Subcutaneous adipose tissue (tissue), 4 donors: ENCODE data around the gene CLTCL1. TPM values are rescaled to one million over a fixed set of nuclear protein-coding genes. Genes with fewer than 3 reads are reported as not detected.

ENCODE experiments used
- total RNA-seq, 4 donors: library from RNA; depleted of rRNA; stranded (reverse); fragments of >200 nt; gene quantifications; one replicate each; pipeline ENCODE4 v1.1.0, GENCODE V29; 2016
- TF ChIP-seq, protein P1 (sequence below): fragments of 450-650 bp; IDR thresholded peaks from one replicate; pipeline ENCODE4 v1.5.1; 2016; ENCODE audit warnings: low read depth, mild to moderate bottlenecking, control low read depth, antibody characterized with exemption, moderate library complexity

The CLTCL1 gene
- total RNA-seq, 4 donors from 2014 or later: 7.3 to 23.2 (median 16.5) TPM

DNA sequence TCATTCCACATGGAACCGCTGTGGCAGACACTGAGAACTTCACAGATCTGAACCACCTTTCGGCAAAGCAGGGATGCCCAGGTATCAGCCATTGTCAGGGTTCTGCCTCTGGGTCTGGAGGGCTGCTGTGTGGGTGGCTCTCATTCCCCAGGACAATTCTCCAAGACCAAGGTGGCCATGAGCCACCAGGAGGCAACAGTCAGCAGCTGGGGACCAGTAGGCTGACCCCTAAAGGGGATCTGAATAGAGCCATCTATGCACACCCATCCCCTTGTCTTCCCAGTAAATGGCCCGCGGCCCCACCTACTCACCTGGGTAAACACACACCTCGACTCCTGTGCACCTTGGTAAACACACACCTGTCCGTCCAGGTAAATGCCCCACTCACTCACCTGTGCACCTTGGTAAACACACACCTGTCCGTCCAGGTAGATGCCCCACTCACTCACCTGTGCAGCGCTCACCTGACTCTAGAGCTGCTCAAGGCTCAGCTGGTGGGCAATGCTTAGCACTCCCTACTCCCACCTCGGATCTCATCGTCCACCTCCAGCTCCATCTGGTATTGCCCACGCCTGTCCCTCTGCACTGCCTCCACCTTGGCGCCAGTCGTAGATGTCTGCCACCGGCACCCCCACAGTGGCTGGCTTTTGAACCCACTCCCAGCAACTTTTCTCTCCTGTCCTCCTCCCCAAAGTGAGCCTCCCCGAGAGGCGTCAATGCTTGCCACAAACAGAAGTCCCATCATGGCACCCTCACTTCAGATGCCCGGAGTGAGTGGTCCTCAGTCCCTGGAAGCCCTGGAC is 123.2 kb downstream of the CLTCL1 start:
- TF ChIP-seq, protein P1, sequence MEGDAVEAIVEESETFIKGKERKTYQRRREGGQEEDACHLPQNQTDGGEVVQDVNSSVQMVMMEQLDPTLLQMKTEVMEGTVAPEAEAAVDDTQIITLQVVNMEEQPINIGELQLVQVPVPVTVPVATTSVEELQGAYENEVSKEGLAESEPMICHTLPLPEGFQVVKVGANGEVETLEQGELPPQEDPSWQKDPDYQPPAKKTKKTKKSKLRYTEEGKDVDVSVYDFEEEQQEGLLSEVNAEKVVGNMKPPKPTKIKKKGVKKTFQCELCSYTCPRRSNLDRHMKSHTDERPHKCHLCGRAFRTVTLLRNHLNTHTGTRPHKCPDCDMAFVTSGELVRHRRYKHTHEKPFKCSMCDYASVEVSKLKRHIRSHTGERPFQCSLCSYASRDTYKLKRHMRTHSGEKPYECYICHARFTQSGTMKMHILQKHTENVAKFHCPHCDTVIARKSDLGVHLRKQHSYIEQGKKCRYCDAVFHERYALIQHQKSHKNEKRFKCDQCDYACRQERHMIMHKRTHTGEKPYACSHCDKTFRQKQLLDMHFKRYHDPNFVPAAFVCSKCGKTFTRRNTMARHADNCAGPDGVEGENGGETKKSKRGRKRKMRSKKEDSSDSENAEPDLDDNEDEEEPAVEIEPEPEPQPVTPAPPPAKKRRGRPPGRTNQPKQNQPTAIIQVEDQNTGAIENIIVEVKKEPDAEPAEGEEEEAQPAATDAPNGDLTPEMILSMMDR: no peak

GRCh38 chr22:19167106-19167869 is 124.2 kb downstream of the CLTCL1 start:
- TF ChIP-seq, protein P1: no peak

DNA sequence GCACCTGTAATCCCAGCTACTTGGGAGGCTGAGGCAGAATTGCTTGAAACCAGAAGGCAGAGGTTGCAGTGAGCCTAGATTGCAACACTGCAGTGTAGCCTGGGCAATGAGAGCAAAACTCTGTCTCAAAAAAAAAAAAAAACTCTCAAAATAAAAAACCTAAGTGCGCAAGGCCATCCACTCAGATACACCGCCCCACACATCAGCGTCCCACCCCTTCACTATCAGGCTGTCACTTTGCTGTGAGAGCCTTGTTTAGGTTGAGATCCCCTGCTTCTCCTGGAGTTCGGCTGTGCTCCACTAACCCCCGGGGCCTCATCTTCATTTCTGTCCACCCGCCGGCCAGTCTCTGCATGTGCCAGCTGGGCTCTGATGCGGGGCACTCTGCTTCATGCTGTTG is 125.1 kb downstream of the CLTCL1 start:
- TF ChIP-seq, protein P1: no peak

DNA sequence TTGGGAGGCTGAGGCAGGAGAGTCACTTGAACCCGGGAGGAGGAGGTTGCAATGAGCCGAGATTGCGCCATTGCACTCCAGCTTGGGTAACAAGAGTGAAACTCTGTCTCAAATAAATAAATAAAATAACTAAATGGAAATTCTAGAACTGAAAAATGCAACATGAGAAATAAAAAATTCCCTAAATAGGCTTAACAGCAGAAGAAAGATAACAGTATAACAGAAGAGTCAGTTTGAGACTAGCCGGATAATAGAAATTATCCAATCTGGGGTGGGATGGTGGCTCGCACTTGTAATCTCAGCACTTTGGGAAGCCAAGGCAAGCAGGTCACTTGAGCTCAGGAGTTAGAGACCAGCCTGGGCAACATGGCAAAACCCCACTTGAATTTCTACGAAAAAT is 127.1 kb downstream of the CLTCL1 start:
- TF ChIP-seq, protein P1: no peak

- TF ChIP-seq, protein P1: no peak
These were observed 138.3 kb downstream of the CLTCL1 start for GRCh38 chr22:19152942-19153883.

GRCh38 chr22:19151329-19152191 is 140.0 kb downstream of the CLTCL1 start:
- TF ChIP-seq, protein P1: no peak
